ENCODE data around the gene FAM221B.

The FAM221B gene

GRCh38 chr9:35820076-35820475 is 8.5 kb downstream of the FAM221B start:
- DNase-seq (ENCODE audit: low spot score) = no peak

DNA sequence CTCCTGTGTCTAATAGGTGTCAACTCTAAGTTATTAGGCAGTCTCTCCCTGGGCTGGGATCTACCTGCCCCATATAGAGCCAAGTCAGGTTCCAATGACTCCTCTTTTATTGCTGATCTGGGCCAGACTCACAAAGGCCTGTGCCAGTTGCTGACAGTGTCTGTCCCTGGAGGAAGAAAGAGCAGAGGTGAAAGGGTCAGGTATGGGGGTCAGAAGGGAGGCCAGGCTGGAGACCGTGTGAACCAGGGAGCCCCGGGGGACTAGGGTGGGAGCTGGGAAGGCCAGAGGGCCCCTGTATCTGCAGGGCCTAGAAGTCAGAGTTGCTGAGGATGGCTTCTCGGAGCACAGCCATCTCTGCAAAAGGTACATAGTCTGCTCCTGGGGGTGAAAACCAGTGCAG is 10.2 kb downstream of the FAM221B start:
- DNase-seq (ENCODE audit: low spot score) = no peak

- no peak for DNase-seq (ENCODE audit: low spot score)
Measured at GRCh38 chr9:35816708-35817107, 11.8 kb downstream of the FAM221B start.

DNA sequence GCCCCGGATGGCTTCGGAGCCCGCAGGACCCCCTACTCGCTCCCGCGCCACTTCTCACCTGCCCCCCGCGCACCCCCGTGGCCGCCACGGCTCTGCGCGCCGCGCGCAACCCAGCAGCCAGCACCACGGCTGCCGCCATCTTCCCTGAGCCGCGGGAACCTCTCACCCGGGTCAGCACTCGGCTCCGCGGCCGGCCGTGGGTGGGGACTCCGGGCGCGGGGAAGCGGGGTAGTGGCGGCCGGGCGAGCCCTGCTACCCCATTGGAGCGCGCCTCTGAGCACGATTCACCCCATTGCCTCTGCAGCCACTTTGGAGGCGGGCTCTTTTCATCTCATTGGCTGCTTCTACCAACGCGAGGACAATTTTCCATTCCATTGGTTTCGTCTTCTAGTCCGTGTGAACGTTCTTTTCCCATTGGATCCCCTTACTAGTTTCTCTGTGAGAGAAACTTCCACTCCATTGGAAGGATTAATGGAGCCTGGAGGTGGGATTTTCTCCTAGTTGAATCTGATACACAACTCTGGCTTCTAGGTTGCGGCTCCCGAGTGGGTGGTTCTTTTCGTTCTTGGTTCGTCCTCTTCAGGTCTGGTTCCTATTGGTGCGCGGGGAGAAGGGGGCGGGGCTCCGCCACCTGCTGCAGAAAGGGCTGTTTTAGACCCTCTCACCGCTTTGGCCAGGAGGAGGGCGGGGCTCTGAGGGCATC is 13.5 kb downstream of the FAM221B start, which contains the start of gene HINT2:
Gene HINT2, minus strand, starts transcription at position 202 of the 703 bp plus-strand sequence. Its CDS starts 63 bp downstream, at position 139.
- DNase-seq (ENCODE audit: low spot score) = peak; percentile 97

DNA sequence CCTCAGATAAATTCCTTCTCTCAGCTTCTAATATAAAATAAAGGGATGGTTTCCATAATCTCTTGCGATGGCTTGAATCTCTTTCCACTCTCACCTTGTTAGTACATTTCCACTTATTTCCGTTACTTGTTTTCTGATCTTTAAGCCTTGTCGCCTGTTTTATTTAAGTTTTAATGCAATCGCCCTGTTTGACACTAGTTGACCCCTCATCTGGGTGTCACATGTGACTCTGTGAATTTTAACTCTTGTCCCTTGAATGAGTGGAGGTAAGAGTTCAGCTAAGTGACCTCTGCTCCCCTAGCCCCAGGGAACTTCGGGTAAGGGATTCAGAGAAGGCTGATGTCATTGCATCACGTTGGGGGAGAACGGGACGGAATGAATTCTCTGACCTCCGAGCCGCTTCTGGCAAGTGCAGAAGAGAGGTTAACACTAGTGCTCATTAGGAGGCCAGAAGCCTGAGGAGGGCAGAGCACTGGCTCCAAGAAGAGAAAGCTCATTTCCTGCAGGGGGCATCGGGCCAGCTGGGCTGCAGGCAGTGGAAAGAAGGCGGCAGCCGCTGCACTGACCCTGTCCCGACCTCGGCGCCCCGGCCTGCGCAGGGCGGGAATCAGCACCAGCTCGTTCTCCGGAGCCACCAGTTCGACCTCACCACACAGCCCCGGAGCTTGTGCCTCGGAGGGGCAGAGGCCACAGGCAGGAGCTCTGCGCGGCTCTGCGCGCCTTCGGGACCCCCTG is 14.3 kb downstream of the FAM221B start:
- no peak for DNase-seq (ENCODE audit: low spot score)

- no peak for DNase-seq (ENCODE audit: low spot score)
Measured at GRCh38 chr9:35813434-35814105, 15.0 kb downstream of the FAM221B start.

- DNase-seq (ENCODE audit: low spot score) = peak; percentile 92
Measured at GRCh38 chr9:35812025-35812602, 16.4 kb downstream of the FAM221B start, which contains the start of gene SPAG8. SPAG8 (minus strand) TSS chr9:35812262; CDS start chr9:35812147, 115 bp downstream.

DNA sequence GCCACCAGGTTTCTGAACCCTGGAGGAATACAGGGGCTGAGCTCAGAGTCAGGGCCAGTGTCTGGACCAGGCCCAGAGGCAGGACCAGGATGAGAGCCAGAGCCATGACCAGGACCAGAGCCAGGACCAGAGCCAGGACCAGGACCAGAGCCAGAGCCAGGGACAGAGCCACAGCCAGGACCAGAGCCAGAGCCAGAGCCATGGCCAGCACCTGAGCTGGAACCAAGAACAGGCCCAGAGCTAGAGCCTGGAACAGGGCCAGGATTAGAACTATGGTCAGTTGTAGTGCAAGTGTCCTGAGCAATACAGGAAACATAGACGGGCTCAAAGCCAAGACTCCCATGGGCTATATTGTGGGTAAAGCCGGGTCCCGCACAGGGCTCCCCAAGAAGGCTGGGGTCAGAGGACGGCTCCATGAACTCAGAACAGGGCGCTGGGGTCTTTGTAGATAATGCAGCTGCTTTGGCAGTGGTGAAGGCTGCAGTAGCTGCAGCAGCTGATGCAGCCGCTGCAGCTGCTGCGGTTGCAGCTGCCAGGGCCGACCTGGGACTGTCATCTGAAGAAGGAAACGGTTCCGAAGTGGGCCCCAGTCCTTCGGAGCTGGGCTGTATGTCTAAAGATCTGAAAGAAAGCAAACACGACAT is 17.0 kb downstream of the FAM221B start:
- no peak for DNase-seq (ENCODE audit: low spot score)

DNA sequence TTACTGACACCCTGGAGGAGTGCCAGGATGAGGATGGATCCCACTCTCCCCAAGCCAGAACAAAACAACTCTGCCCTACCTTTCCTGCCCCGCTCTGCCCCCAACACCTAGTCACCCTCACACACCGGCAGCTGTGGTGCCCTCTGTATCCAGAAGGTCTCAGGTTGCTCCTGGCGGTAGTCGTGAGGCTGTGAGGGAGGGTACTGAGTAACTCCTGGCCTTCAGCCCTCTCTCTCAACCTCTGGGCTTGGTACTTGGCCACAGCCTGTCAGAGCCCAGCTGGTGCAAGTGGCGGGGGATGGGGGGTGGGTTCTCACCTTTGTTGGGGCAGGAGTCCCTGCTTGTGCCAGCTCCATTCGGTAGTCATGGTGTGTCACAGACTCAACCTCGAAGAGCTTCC is 18.4 kb downstream of the FAM221B start:
- no peak for DNase-seq (ENCODE audit: low spot score)

GRCh38 chr9:35808433-35808832 is 20.1 kb downstream of the FAM221B start:
- no peak for DNase-seq (ENCODE audit: low spot score)

DNA sequence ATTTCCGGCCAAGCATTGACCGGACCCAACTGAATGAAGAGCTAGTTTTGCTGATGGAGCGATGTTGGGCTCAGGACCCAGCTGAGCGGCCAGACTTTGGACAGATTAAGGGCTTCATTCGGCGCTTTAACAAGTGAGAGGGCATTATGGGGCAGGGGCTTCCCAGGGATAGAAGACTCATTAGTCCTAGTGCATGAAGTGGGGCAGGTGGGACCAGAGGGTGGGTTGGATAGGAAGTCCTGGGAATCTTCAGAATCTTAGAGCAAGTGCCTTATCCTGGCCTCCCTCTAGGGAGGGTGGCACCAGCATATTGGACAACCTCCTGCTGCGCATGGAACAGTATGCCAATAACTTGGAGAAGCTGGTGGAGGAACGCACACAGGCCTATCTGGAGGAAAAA is 22.4 kb downstream of the FAM221B start:
- DNase-seq (ENCODE audit: low spot score) = no peak

DNA sequence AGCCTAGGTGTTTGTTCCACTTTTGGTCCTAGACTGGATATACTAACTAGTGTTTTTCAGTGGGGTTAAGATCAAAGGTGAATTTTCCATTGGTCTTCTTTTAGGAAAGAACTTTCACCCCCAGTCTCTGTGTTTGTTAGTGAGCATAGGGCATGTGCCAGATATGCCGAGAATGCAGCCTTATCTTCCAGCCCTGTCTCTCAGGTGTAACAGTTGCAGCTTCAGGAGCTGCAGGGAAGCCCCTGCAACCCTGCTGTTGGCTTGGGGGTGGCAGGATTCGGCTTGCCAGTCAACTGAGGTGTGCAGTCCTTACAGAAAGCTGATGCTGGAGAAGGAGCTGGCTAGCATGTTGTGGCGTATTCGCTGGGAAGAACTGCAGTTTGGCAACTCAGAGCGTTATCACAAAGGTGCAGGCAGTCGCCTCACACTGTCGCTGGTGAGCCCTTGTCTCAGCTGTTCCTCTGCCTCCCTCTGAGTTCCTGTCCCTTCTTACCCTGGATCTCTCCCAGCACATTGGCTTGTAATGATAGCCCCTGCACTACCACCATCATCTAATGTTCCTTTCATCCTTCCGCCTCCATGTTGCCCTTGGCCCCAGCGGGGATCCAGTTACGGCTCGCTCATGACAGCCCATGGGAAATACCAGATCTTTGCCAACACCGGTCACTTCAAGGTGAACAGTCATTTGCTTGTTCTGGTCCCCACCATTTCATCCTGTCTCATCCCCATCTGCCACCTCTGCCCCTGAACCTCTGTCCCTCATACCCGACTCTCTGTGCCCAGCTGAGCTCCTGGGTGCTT is 27.0 kb downstream of the FAM221B start:
- DNase-seq (ENCODE audit: low spot score) = no peak

DNA sequence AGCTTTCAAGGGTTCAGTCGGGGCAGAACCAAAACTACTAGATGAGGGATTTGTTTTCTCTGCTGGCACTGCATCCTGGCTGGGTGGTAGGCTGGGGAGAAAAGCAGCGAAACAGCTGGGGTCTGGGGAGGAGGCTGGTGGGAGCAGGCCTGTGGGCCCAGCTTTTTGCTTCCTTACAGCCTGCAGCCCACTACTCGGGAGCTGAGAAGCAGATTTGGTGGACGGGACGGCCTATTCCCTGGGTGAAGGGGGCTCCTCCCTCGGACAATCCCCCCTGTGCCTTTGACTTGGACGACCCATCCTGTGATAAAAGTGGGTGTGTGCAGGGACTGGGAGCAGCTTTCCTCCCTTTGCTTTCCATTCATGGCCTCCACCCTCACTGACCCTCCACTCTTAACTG is 28.0 kb downstream of the FAM221B start:
- DNase-seq (ENCODE audit: low spot score) = no peak

DNA sequence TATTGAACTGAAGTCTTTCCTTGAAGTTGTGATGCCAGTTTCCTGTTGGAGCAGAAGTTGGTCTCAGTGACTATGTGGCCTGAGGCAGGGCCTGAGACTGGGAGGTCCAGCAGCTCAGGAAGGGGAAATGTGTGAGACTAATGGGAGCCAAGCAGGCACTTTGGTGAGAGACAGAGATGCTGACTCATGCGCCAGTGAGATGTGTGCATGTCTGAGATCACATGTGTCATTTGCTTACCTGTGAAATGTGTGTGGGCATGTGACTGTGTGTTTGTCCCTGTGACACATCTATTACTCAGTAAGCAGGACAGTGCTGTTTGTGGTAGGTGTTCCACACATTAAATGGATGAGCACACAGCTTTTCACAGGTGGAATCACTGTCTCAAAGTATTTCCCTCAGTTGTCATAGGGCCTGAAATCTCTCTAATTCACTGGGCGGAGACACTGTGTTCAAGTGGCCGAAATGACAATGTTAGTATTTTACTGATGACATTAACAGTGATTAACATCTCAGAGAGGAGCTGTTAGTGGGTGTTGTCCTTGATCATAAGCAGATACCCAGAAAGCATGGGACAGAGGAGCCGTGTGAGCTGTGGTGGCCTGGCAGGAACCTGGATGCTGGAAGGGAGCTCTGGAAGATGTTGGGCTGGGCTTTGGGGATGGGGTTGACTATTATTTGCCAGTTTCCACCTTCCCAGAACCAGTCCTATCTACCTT is 29.7 kb downstream of the FAM221B start:
- DNase-seq (ENCODE audit: low spot score) = peak; percentile 98

GRCh38 chr9:35797311-35798109 is 31.0 kb downstream of the FAM221B start:
- no peak for DNase-seq (ENCODE audit: low spot score)

- DNase-seq (ENCODE audit: low spot score) = peak; percentile 60
Measured at GRCh38 chr9:35795695-35796094, 32.8 kb downstream of the FAM221B start.

GRCh38 chr9:35793461-35793860 is 35.1 kb downstream of the FAM221B start:
- no peak for DNase-seq (ENCODE audit: low spot score)

DNA sequence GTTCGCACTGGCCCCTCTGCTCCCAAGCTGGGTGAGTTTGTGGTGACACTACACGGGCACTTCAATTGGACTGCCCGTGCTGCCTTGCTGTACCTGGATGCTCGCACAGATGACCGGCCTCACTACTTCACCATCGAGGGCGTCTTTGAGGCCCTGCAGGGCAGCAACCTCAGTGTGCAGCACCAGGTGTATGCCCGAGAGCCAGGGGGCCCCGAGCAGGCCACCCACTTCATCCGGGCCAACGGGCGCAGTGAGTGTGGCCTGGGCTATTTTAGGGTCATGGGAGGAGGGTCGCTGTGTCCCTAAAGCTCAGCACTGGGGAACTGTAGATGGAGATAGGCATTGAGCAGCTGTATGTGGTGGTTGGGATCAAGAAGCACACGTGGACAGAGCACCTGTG is 35.7 kb downstream of the FAM221B start:
- no peak for DNase-seq (ENCODE audit: low spot score)

DNA sequence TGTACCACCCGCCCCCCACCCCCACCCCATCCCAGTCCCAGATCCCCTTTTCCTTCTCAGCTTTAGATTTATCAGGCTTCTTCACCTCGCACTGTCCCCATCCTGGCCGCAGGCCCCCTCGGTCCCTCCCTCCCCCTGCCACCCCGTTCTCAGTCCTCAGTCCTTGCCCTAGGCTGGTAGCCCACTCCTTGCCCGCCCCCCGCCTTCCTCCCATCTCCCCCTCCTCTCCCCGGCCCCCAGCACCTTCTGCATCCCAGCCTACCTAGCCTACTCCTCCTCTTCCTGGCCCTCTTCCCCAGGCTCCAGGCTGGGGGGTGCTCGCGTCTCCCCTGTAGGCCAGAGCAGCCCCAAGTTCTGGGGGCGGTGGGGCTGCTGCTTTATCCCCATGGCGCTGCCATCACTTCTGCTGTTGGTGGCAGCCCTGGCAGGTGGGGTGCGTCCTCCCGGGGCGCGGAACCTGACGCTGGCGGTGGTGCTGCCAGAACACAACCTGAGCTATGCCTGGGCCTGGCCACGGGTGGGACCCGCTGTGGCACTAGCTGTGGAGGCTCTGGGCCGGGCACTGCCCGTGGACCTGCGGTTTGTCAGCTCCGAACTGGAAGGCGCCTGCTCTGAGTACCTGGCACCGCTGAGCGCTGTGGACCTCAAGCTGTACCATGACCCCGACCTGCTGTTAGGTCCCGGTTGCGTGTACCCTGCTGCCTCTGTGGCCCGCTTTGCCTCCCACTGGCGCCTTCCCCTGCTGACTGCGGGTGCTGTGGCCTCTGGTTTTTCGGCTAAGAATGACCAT is 36.3 kb downstream of the FAM221B start:
- DNase-seq (ENCODE audit: low spot score) = no peak
